Measurements from ENCODE around the gene RIT2.

GRCh38 chr18:42782929-42783328, 332.6 kb downstream of the RIT2 start:
- TF ChIP-seq CTCF (IDR thresholded peaks at IDR 0.05 in 8 of 11, conservative IDR thresholded peaks at IDR 0.05 in 3 of 11): no peak
- no peak for TF ChIP-seq POLR2A (IDR thresholded peaks at IDR 0.05)
- TF ChIP-seq POLR2AphosphoS5 (IDR thresholded peaks at IDR 0.05): no peak

Measured in spleen (tissue), 7 donors.